Fibroblast of lung (primary cell): ENCODE measurements around the gene RBL2. TPM values are rescaled to one million over a fixed set of nuclear protein-coding genes. Genes with fewer than 3 reads are reported as not detected.
"Not testable (repeated sequence)": the region's sequence is repeated elsewhere in the genome, so short reads cannot be mapped to it uniquely, and the experiment has no call there.

Experiments used
- DNase-seq, 2 donors: peaks; one replicate each; pipeline versions ENCODE4 v3.0.0 to v3.0.0-alpha.2; 2010; ENCODE audit warnings: low read depth in 2 of 2
- H2AFZ ChIP-seq: 2 replicates; pipeline ENCODE4 v1.5.1; 2012; ENCODE audit warnings: low read length, control low read depth, inconsistent platforms
- H3K27ac ChIP-seq: 2 replicates; pipeline ENCODE4 v1.5.1; 2011; ENCODE audit warnings: low read length, control low read depth; ENCODE audit not compliant: insufficient read depth
- H3K27me3 ChIP-seq: 2 replicates; pipeline ENCODE4 v1.5.1; 2011; ENCODE audit warnings: mild to moderate bottlenecking, low read length; ENCODE audit not compliant: control insufficient read depth, insufficient read depth
- H3K36me3 ChIP-seq: 2 replicates; pipeline ENCODE4 v1.5.1; 2011; ENCODE audit warnings: low read length; ENCODE audit not compliant: control insufficient read depth, insufficient read depth
- H3K4me1 ChIP-seq: 2 replicates; pipeline ENCODE4 v1.5.1; 2011; ENCODE audit warnings: low read length; ENCODE audit not compliant: control insufficient read depth, insufficient read depth; ENCODE audit errors: extremely low read depth
- H3K4me2 ChIP-seq: 2 replicates; pipeline ENCODE4 v1.5.1; 2011; ENCODE audit warnings: low read length, control low read depth; ENCODE audit not compliant: insufficient read depth; ENCODE audit errors: extremely low read depth
- H3K4me3 ChIP-seq, 4 experiments: fragments of 200-600 bp in 1 of 4; sonication (generic) in 1 of 4; replicated peaks in 1 of 4; 2 replicates each; pipeline ENCODE4 v1.5.1; 2011 to 2016; ENCODE audit warnings: low read length in 4 of 4, low read depth in 3 of 4, mild to moderate bottlenecking in 3 of 4, control low read depth in 2 of 4, inconsistent platforms in 1 of 4, mixed read lengths in 1 of 4; ENCODE audit not compliant: insufficient read depth in 1 of 4; ENCODE audit errors: control extremely low read depth in 1 of 4
- H3K79me2 ChIP-seq: 2 replicates; pipeline ENCODE4 v1.5.1; 2012; ENCODE audit warnings: mild to moderate bottlenecking, low read length, inconsistent platforms; ENCODE audit not compliant: control insufficient read depth, insufficient read depth
- H3K9ac ChIP-seq: 2 replicates; pipeline ENCODE4 v1.5.1; 2011; ENCODE audit warnings: mild to moderate bottlenecking, low read length, control low read depth; ENCODE audit not compliant: insufficient read depth
- H3K9me3 ChIP-seq: 2 replicates; pipeline ENCODE4 v1.5.1; 2012; ENCODE audit warnings: low read depth, low read length; ENCODE audit not compliant: control insufficient read depth, insufficient read depth
- H4K20me1 ChIP-seq: 2 replicates; pipeline ENCODE4 v1.5.1; 2011; ENCODE audit warnings: low read length; ENCODE audit not compliant: control insufficient read depth, insufficient read depth; ENCODE audit errors: extremely low read depth
- CTCF ChIP-seq, 2 donors: IDR thresholded peaks in 1 of 2; conservative IDR thresholded peaks in 1 of 2; 1 replicate in 1 of 2; 2 replicates in 1 of 2; pipeline ENCODE4 v1.5.1; 2011 to 2012; ENCODE audit warnings: low read length in 2 of 2, control low read depth in 1 of 2, inconsistent platforms in 1 of 2, low read depth in 1 of 2, mild to moderate bottlenecking in 1 of 2
- EZH2 ChIP-seq: IDR thresholded peaks from 2 replicates; pipeline ENCODE4 v1.5.1; 2012; ENCODE audit warnings: low read length, control low read depth, mild to moderate bottlenecking; ENCODE audit errors: missing control alignments
- polyA minus RNA-seq: library from RNA; depleted of rRNA, polyadenylated mRNA; stranded (reverse); fragments of >200 nt; gene quantifications from 2 replicates; pipeline ENCODE4 v1.2.3, GENCODE V29; 2011; ENCODE audit warnings: low replicate concordance
- polyA plus RNA-seq, 2 donors: library from polyadenylated mRNA; depleted of rRNA in 1 of 2; stranded (reverse) in 1 of 2; unstranded in 1 of 2; fragments of >200 nt; gene quantifications; 2 replicates each; pipeline ENCODE4 v1.2.1, GENCODE V29; 2011 to 2012; ENCODE audit warnings: missing spikeins in 1 of 2
- total RNA-seq: library from RNA; depleted of rRNA; stranded (reverse); fragments of >200 nt; gene quantifications from 2 replicates; pipeline ENCODE4 v1.2.1, GENCODE V29; 2014

Gene RBL2
- total RNA-seq (47.0 and 48.2 TPM in 2 replicates), polyA plus RNA-seq (29.9 and 47.7 TPM in 2 replicates), polyA minus RNA-seq (28.3 and 41.7 TPM in 2 replicates)
- 14.3 and 23.2 TPM in 2 replicates for polyA plus RNA-seq (2012)

- peak within 1 kb of the TSS; percentile 89 for H3K9ac ChIP-seq
- H2AFZ ChIP-seq = peak within 1 kb of the TSS; percentile 95
- no peak for TF ChIP-seq EZH2
- no peak for TF ChIP-seq CTCF (conservative IDR thresholded peaks at IDR 0.05 in 1 of 2, IDR thresholded peaks at IDR 0.05 in 1 of 2; ENCODE audit: low read depth in 1 of 2, low read length in 2 of 2)
- peak within 1 kb of the TSS; percentile 95 for H3K4me2 ChIP-seq
- peak within 1 kb of the TSS; percentile 80 to 95 (median 92) for H3K4me3 ChIP-seq
- H3K79me2 ChIP-seq = peaks cover 30% of the 10 kb centered on the region
- H3K36me3 ChIP-seq = no peaks in the 10 kb centered on the region
- peak within 1 kb of the TSS; percentile 85 for H3K27ac ChIP-seq
- no peaks in the 10 kb centered on the region for H3K9me3 ChIP-seq
- peak; percentile 83 to 84 for DNase-seq
- H3K4me1 ChIP-seq = peaks cover 3% of the 10 kb centered on the region
- no peaks in the 10 kb centered on the region for H4K20me1 ChIP-seq
- H3K27me3 ChIP-seq = no peaks in the 10 kb centered on the region
Observed at GRCh38 chr16:53434377-53435065, at the start of gene RBL2. RBL2 (plus strand) TSS chr16:53434471; CDS start chr16:53434557, 86 bp downstream.

GRCh38 chr16:53384610-53385009, 49.7 kb upstream of the RBL2 start:
- not testable (repeated sequence) for H3K27me3 ChIP-seq, DNase-seq, H3K27ac ChIP-seq, H2AFZ ChIP-seq, H3K9me3 ChIP-seq, H3K79me2 ChIP-seq, H3K36me3 ChIP-seq, H3K4me3 ChIP-seq, H3K4me1 ChIP-seq, H3K9ac ChIP-seq, H3K4me2 ChIP-seq, H4K20me1 ChIP-seq

GRCh38 chr16:53404959-53405358, 29.3 kb upstream of the RBL2 start:
- no peaks in the 10 kb centered on the region for H3K36me3 ChIP-seq
- H2AFZ ChIP-seq = no peak overlapping the region
- no peak for TF ChIP-seq EZH2
- TF ChIP-seq CTCF (conservative IDR thresholded peaks at IDR 0.05 in 1 of 2, IDR thresholded peaks at IDR 0.05 in 1 of 2; ENCODE audit: low read depth in 1 of 2, low read length in 2 of 2) = no peak
- no peaks in the 10 kb centered on the region for H3K27me3 ChIP-seq
- H3K9ac ChIP-seq = no peak overlapping the region
- no peaks in the 10 kb centered on the region for H3K4me1 ChIP-seq
- H3K4me3 ChIP-seq = no peak overlapping the region
- no peaks in the 10 kb centered on the region for H3K79me2 ChIP-seq
- no peaks in the 10 kb centered on the region for H3K9me3 ChIP-seq
- no peak overlapping the region for H3K4me2 ChIP-seq
- peak in 1 of 2 donors; percentile 3 for DNase-seq
- H4K20me1 ChIP-seq = no peaks in the 10 kb centered on the region
- H3K27ac ChIP-seq = no peak overlapping the region
